Activated CD4-positive, alpha-beta T cell treated with anti-CD3 and anti-CD28 coated beads for 36 hours (primary cell): ENCODE measurements around the gene CCSER1. TPM values are rescaled to one million over a fixed set of nuclear protein-coding genes. Genes with fewer than 3 reads are reported as not detected.
"Not testable (repeated sequence)": the region's sequence is repeated elsewhere in the genome, so short reads cannot be mapped to it uniquely, and the experiment has no call there.

Experiments
- ATAC-seq: fragments of 200-7000 bp; cut with Tn5 transposase; one replicate; pipeline ENCODE4 v1.10.0; 2021; ENCODE audit warnings: mild to moderate bottlenecking, moderate library complexity
- CTCF ChIA-PET: fragments of 350-600 bp; sonication (Branson Sonifier 250); formaldehyde crosslinking; loops from one replicate; lab custom pipeline; 2021; ENCODE audit warnings: antibody characterized with exemption; lab: Charles Lee
- POLR2A ChIA-PET: fragments of 350-600 bp; sonication (Branson Sonifier 250); formaldehyde crosslinking; loops from one replicate; lab custom pipeline; 2021; ENCODE audit warnings: antibody characterized with exemption, inconsistent platforms; lab: Charles Lee
- DNase-seq: peaks from one replicate; pipeline ENCODE4 v3.0.0-alpha.2; 2020
- H3K27ac Mint-ChIP-seq: one replicate; pipeline ENCODE4 v1.8.0; 2021; ENCODE audit warnings: mixed read lengths
- H3K27me3 Mint-ChIP-seq: one replicate; pipeline ENCODE4 v1.8.0; 2021; ENCODE audit warnings: mixed read lengths
- H3K36me3 Mint-ChIP-seq: one replicate; pipeline ENCODE4 v1.8.0; 2021; ENCODE audit warnings: low read depth, mixed read lengths
- H3K4me1 Mint-ChIP-seq: one replicate; pipeline ENCODE4 v1.8.0; 2021; ENCODE audit warnings: mixed read lengths
- H3K4me3 Mint-ChIP-seq: one replicate; pipeline ENCODE4 v1.8.0; 2021; ENCODE audit warnings: mild to moderate bottlenecking, moderate library complexity, mixed read lengths
- H3K9me3 Mint-ChIP-seq: one replicate; pipeline ENCODE4 v1.8.0; 2021; ENCODE audit warnings: low read depth, mixed read lengths
- intact Hi-C, 2 experiments: fragments of 100-400 bp; cut with DNase I in 1 of 2; cut with micrococcal nuclease in 1 of 2; formaldehyde crosslinking; loops; one replicate each; pipeline versions ENCODE4 v1.14.2 to v1.15.1; 2022 to 2024; cut with DNase I, micrococcal nuclease
- total RNA-seq, 2 experiments: library from RNA; stranded (reverse); gene quantifications; one replicate each; pipeline ENCODE4 v1.2.3, GENCODE V29; 2021

CCSER1 gene
- total RNA-seq, 2 experiments from 2014 or later, result 0.14 TPM; not detected in 1

DNA sequence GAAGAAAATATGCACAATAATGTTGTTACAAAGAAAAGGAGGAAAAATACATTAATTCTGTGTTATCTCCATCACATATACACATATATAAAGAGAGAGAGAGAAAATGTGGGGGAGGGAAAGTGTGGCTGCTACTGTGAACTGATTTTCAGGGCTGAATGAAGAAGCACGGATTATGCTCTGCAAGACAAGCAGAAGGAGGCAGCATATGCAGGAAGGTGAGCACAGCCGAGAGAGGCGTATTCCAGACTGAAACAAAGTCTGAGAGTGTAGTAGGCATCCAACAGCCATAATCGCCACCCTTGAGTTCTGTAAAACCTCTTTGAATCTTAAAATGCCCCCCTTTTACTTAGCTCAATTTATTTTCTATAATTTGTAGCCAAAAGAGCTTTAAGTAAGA, 1094.8 kb downstream of the CCSER1 start:
- no peak overlapping the region for H3K4me3 Mint-ChIP-seq
- intact Hi-C loops, result no loop called here
- ChIA-PET CTCF (no interaction called here), POLR2A (no interaction called here)
- no peaks in the 10 kb centered on the region for H3K9me3 Mint-ChIP-seq
- no peak overlapping the region for H3K27ac Mint-ChIP-seq
- H3K4me1 Mint-ChIP-seq, result no peaks in the 10 kb centered on the region
- H3K36me3 Mint-ChIP-seq, result no peaks in the 10 kb centered on the region
- DNase-seq (no peak), ATAC-seq (no peak)
- H3K27me3 Mint-ChIP-seq, result no peaks in the 10 kb centered on the region

DNA sequence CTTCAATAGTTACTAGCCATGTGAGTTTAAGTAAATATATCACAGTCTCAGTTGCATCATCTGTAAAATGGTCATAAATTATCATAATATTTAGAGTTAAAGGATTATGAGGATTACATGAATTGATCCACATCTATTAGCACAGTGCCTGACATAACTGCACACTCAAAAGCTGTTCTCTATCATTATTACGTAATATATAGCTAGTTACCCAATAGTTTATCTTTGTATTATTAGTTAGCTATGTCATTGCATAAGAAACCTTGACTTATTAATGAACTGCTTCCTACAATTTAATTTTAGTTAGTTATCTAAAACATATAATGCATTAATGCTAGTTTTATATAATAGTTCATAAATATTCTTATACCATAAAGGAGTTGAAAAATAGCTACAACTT, 1099.7 kb downstream of the CCSER1 start:
- no peak for ATAC-seq
- Mint-ChIP-seq H3K4me1 (no peaks in the 10 kb centered on the region), H3K27ac (no peak overlapping the region), H3K4me3 (no peak overlapping the region), H3K27me3 (no peaks in the 10 kb centered on the region), H3K36me3 (no peaks in the 10 kb centered on the region), H3K9me3 (no peaks in the 10 kb centered on the region)
- no peak for DNase-seq
- intact Hi-C loops, result no loop called here
- POLR2A ChIA-PET, result no interaction called here
- CTCF ChIA-PET, result interaction anchor here (0.6 kb wide), 1 partner anchor 52 kb away, joined by 3 read pairs; no protein-coding TSS in a partner anchor

DNA sequence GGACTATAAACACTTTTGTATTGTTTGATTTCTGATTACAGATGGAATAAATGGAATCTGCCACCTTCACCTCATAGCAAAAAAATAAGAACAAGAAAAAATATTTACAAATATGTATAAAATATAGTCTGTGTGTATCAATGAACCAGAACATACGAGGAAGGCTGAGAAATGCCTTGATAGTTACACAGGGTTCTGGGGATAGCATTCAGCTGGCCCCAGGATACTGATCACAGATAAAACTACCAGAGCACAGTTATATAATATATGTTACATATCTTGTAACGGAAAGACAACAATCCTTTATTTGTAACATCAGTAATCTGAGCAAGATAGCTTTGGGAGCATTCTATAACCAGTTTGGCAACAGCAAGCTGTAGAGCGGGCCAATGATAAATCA, 1101.5 kb downstream of the CCSER1 start:
- H3K27ac Mint-ChIP-seq, result no peak overlapping the region
- H3K27me3 Mint-ChIP-seq, result no peaks in the 10 kb centered on the region
- CTCF ChIA-PET, result no interaction called here
- POLR2A ChIA-PET, result no interaction called here
- H3K36me3 Mint-ChIP-seq, result no peaks in the 10 kb centered on the region
- ATAC-seq (no peak), DNase-seq (no peak)
- H3K9me3 Mint-ChIP-seq, result peaks cover 3% of the 10 kb centered on the region
- intact Hi-C loops, result no loop called here
- H3K4me3 Mint-ChIP-seq, result no peak overlapping the region
- H3K4me1 Mint-ChIP-seq, result no peaks in the 10 kb centered on the region

DNA sequence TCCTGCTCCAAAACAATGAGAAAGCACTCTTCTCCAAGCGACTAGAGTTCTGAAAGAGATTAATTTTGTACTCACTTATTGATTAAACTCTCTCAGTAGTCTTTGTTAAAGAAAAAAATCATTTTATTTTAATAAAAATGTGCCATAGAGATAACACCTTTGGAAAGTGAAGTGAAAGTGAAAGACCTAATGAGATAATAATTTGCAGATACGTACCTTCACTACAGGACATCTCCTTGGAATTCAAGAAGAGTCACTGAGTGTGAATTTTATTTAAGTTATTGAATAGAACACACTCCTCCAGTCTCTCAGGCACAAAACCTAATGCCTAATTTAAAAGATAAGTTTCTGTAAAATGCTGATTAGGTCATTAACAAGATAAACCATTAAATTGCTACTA, 1106.0 kb downstream of the CCSER1 start:
- ATAC-seq, result no peak
- no peak for DNase-seq
- intact Hi-C loops, result no loop called here
- ChIA-PET CTCF (no interaction called here), POLR2A (no interaction called here)
- no peaks in the 10 kb centered on the region for H3K36me3 Mint-ChIP-seq
- H3K27me3 Mint-ChIP-seq, result no peaks in the 10 kb centered on the region
- no peaks in the 10 kb centered on the region for H3K4me1 Mint-ChIP-seq
- peaks cover 3% of the 10 kb centered on the region for H3K9me3 Mint-ChIP-seq
- H3K4me3 Mint-ChIP-seq, result no peak overlapping the region
- H3K27ac Mint-ChIP-seq, result no peak overlapping the region

DNA sequence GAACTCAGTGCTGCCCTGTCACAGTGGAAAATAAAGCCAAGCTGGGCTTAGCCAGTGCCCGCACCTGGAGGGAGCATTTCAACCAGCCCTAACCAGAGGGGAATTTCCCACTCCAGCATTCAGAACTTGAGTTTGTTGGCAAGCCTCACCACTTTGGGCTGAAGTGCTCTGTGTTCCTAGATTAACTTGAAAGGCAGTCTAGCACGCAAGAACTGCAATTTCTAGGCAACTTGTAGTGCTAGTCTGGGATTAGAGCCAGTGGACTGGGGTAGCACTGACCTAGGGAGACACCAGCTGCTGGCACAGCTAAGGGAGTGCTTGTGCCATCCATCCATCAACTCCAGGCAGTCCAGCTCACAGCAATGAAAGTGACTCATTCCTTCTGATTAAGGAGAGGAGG, 1115.9 kb downstream of the CCSER1 start:
- POLR2A ChIA-PET, result no interaction called here
- no peaks in the 10 kb centered on the region for H3K36me3 Mint-ChIP-seq
- CTCF ChIA-PET, result no interaction called here

DNA sequence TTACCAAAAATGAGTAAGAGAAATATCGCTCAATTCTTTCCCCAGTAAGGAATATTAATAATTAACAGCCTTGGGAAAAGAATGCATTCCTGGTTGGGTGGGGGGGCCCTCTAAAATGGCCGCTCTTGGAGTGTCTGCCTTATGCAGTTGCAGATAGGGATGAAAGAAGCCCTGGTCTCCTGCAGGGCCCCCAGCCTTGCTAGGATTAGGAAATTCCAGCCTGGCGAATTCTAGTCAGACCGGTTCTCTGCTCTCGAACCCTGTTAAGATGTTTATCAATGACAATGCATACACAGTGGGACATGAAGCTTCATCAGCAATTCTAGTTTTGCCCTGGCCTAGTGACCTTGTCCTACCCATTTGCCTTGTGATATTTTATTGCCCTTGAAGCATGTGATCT, 1128.8 kb downstream of the CCSER1 start:
- ATAC-seq (no peak), DNase-seq (no peak)
- Mint-ChIP-seq H3K27ac (no peak overlapping the region), H3K4me3 (no peak overlapping the region), H3K36me3 (no peaks in the 10 kb centered on the region), H3K9me3 (peaks cover 9% of the 10 kb centered on the region), H3K27me3 (no peaks in the 10 kb centered on the region), H3K4me1 (no peaks in the 10 kb centered on the region)
- POLR2A ChIA-PET, result no interaction called here
- intact Hi-C loops, result no loop called here
- CTCF ChIA-PET, result no interaction called here

More for the DNA sequence above, 1115.9 kb downstream of the CCSER1 start:
- intact Hi-C loops, result no loop called here
- no peak overlapping the region for H3K4me3 Mint-ChIP-seq
- no peak for DNase-seq
- peaks cover 2% of the 10 kb centered on the region for H3K9me3 Mint-ChIP-seq
- no peaks in the 10 kb centered on the region for H3K4me1 Mint-ChIP-seq
- ATAC-seq, result no peak
- no peak overlapping the region for H3K27ac Mint-ChIP-seq
- H3K27me3 Mint-ChIP-seq, result no peaks in the 10 kb centered on the region

DNA sequence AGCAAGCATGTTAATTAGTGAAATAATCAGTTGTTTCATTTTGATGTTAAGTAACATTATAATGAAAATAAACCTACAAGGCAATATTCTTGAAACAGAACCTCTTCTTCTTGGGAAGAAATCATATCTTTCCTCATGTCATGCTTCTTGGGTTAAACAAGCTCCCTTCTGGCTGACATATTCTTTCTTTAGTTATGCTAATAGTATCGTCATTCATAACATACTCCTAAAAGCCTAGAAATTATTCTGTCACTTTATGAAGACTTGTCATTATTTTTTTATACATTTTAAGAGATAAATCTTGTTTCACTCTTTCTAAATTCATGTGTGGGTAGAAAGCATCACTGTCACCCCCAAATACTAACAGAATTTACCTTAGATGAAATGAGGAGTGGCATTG, 1129.6 kb downstream of the CCSER1 start:
- POLR2A ChIA-PET, result no interaction called here
- no peak for DNase-seq
- H3K4me3 Mint-ChIP-seq, result no peak overlapping the region
- intact Hi-C loops, result no loop called here
- H3K36me3 Mint-ChIP-seq, result no peaks in the 10 kb centered on the region
- no peak for ATAC-seq
- no peaks in the 10 kb centered on the region for H3K4me1 Mint-ChIP-seq
- CTCF ChIA-PET, result no interaction called here
- no peaks in the 10 kb centered on the region for H3K27me3 Mint-ChIP-seq
- no peak overlapping the region for H3K27ac Mint-ChIP-seq
- H3K9me3 Mint-ChIP-seq, result peaks cover 10% of the 10 kb centered on the region

DNA sequence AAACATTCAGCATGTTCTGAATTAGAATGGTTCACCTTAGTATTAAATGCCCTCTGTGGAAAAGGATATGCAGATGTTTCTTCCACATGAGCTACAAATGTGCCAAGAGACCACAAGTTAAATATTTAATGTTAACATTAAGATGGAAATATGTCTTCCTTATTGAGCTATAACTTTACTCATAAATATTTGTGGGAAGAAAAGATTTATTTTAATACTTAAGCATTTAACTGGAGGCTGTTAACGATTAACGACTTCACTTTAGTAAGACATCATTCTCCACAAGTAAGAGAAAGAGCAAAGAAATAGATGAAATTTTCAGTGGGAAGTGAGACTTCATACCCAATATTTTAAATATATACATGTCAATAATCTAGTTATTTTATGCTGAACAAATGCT, 1130.5 kb downstream of the CCSER1 start:
- no peaks in the 10 kb centered on the region for H3K27me3 Mint-ChIP-seq
- ChIA-PET POLR2A (no interaction called here), CTCF (no interaction called here)
- H3K4me3 Mint-ChIP-seq, result no peak overlapping the region
- intact Hi-C loops, result no loop called here
- ATAC-seq (no peak), DNase-seq (no peak)
- no peaks in the 10 kb centered on the region for H3K4me1 Mint-ChIP-seq
- no peak overlapping the region for H3K27ac Mint-ChIP-seq
- no peaks in the 10 kb centered on the region for H3K36me3 Mint-ChIP-seq
- peaks cover 10% of the 10 kb centered on the region for H3K9me3 Mint-ChIP-seq

DNA sequence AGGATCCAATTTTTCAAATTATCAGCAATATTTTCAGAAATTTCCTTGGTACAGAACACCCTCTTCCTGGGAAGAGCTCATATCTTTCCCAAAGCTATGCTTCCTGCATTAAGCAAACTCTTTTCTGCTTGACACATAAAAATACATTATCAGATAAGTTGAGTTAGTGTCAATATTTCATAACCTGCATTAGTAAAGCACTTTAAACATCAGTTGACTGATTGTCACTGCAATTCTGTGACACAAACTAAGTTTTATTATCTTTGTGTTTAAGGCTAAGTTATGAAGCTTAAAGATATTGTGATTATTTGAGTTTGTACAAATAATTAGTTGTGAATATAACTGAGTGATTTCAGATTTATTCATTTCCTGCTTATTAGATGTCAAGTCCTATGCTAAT, 1131.1 kb downstream of the CCSER1 start:
- peaks cover 10% of the 10 kb centered on the region for H3K9me3 Mint-ChIP-seq
- no peaks in the 10 kb centered on the region for H3K27me3 Mint-ChIP-seq
- intact Hi-C loops, result no loop called here
- no peak overlapping the region for H3K4me3 Mint-ChIP-seq
- no peaks in the 10 kb centered on the region for H3K4me1 Mint-ChIP-seq
- ChIA-PET CTCF (no interaction called here), POLR2A (no interaction called here)
- ATAC-seq (no peak), DNase-seq (no peak)
- no peaks in the 10 kb centered on the region for H3K36me3 Mint-ChIP-seq
- no peak overlapping the region for H3K27ac Mint-ChIP-seq

DNA sequence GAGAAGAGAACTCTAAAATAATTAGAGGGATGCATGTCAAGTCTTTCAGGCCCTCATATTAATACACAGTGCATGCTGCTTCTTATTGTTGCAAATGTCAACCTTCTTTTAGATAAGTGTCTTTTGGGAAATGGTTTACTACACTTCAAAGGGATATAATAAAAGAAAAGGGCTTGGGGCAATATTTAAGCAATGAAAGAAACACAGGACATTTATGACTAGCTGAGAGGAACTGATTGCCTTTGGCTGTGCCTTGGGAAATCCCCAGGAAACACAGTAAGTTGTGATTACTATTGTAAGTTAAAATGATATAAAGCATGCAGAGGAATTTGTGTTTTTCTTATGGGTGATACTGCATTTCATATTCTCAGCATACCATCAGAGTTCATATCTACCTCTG, 1140.3 kb downstream of the CCSER1 start:
- ATAC-seq (no peak), DNase-seq (no peak)
- no peak overlapping the region for H3K4me3 Mint-ChIP-seq
- ChIA-PET CTCF (no interaction called here), POLR2A (no interaction called here)
- H3K4me1 Mint-ChIP-seq, result no peaks in the 10 kb centered on the region
- intact Hi-C loops, result no loop called here
- no peak overlapping the region for H3K27ac Mint-ChIP-seq
- peaks cover 15% of the 10 kb centered on the region for H3K9me3 Mint-ChIP-seq
- H3K27me3 Mint-ChIP-seq, result no peaks in the 10 kb centered on the region
- no peaks in the 10 kb centered on the region for H3K36me3 Mint-ChIP-seq

DNA sequence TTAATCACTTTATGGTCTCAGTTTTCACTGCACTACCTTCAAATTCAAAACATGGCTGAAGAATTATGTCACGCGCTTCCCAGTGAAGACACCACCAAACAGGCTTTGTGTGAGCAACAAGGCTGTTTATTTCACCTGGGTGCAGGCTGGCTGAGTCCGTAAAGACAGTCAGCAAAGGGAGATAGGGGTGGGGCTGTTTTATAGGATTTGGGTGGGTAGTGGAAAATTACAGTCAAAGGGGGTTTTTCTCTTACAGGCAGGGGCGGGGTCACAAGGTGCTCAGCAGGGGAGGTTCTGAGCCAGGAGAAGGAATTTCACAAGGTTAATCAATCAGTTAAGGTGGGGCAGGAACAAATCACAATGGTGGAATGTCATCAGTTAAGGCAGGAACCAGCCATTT, 1141.3 kb downstream of the CCSER1 start:
- H3K27ac Mint-ChIP-seq, CTCF ChIA-PET, H3K36me3 Mint-ChIP-seq, ATAC-seq, H3K27me3 Mint-ChIP-seq, DNase-seq, POLR2A ChIA-PET, H3K4me1 Mint-ChIP-seq, intact Hi-C loops, H3K4me3 Mint-ChIP-seq: not testable (repeated sequence)
- H3K9me3 Mint-ChIP-seq, result peaks cover 16% of the 10 kb centered on the region

DNA sequence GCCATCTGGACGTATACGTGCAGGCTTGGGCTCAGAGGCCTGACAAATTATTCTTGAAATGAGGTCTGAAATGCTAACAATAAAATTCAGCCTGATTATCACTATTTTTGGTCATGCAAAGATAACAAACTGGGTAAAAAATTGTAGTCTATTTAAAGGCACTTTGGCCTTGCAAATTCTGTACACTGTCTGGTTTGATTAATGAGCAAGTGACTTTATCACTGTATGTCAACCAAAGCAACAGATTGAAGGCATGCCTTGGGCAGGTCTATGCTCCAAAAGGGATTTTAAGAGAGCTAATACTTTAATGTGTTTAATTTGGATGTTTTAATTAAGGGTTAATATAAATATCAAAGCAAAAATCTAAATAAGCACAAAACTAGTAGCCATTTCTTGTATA, 1141.7 kb downstream of the CCSER1 start:
- Mint-ChIP-seq H3K27ac (no peak overlapping the region), H3K27me3 (no peaks in the 10 kb centered on the region), H3K36me3 (no peaks in the 10 kb centered on the region), H3K4me1 (no peaks in the 10 kb centered on the region), H3K9me3 (peaks cover 16% of the 10 kb centered on the region), H3K4me3 (no peak overlapping the region)
- CTCF ChIA-PET, result no interaction called here
- intact Hi-C loops, result no loop called here
- no peak for DNase-seq
- ATAC-seq, result no peak
- POLR2A ChIA-PET, result no interaction called here

DNA sequence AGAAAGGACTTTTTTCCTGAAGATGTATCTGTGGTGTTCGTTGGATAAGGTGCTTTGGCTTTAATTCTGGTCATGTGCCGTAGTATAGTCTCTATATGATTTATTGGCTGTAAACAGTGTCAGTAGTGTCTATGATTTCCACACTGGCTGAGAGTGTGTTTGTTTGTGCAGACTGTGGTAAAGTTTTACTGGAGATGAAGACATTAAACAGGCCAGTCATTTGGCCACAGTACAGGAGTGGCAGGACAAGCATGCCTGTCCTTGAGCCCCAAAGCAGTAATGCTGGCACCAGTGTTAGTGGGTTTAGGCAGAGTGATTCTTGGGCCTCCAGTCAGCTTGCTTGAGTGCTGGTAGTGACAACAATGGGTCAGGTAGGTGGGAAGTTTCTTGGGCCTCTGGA, 1152.7 kb downstream of the CCSER1 start:
- DNase-seq, result no peak

More for the DNA sequence above, 1152.7 kb downstream of the CCSER1 start:
- Mint-ChIP-seq H3K27ac (no peak overlapping the region), H3K9me3 (peaks cover 18% of the 10 kb centered on the region), H3K4me1 (no peaks in the 10 kb centered on the region), H3K4me3 (no peak overlapping the region), H3K36me3 (no peaks in the 10 kb centered on the region), H3K27me3 (no peaks in the 10 kb centered on the region)
- POLR2A ChIA-PET, result no interaction called here
- no peak for ATAC-seq
- CTCF ChIA-PET, result no interaction called here
- intact Hi-C loops, result no loop called here
